HG02885 (cell line): ENCODE data around the gene VPS35L.

ENCODE experiments used
- ATAC-seq: cut with Tn5 transposase; IDR thresholded peaks from one replicate; pipeline ENCODE4 v1.9.1; 2021; ENCODE audit warnings: mild to moderate bottlenecking; ENCODE audit not compliant: unreplicated experiment, poor library complexity

The VPS35L gene

DNA sequence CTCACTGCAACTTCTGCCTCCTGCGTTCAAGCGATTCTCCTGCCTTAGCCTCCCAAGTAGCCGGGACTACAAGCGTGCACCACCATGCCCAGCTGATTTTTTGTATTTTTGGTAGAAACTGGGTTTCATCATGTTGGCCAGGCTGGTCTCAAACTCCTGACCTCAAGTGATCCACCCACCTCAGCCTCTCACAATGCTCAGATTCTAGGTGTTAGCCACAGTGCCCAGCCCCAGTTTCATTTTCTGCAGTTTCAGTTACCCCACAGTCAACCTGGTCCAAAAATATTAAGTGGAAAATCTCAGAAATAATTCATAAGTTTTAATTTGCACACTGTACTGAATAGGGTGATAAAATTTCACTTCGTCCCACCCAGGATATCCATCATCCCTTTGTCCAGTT, 133.8 kb downstream of the VPS35L start:
- no peak for ATAC-seq

DNA sequence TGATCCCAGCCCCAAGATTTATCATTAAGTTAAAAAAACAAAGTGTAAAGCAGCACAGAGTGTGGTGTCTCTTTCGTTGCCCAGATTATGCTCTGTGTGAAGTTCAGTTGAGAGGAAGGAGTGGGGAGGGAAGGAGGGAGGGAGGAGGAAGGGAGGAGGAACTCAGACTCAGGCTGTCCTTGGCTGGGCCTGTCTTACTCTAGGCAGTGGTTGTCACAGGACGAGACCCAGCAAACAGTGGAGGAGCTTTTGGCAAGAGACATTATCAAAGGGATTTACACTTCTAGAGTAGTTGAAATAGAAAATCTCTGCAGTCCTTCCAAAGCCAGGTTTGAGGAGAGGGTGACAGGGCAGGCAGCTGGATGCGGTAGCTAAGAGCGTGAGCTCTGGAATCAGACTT, 134.7 kb downstream of the VPS35L start:
- ATAC-seq: no peak

DNA sequence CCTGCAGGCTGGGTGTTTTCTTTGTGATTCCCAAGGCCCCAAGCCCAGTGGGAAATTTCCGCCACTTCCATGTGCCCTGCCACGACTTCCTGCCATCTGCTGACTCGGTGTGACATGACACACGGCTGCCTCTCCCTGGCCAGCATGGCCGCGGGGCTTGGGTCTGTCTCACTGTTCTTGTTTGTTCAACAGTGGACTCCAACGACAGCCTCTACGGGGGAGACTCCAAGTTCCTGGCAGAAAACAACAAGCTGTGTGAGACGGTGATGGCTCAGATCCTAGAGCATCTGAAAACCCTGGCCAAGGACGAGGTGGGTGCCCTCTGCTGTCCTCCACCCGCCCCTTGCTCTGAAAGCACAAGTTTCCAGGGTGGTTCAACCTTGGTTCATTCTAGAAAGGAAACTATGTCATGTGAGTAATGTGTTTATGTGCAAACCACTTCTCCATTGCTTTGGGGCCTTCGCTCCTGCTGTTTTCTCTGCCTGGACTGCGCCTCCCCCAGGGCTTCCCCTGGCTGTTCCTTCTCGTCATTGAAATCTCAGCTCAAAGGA, 135.7 kb downstream of the VPS35L start:
- ATAC-seq: no peak

DNA sequence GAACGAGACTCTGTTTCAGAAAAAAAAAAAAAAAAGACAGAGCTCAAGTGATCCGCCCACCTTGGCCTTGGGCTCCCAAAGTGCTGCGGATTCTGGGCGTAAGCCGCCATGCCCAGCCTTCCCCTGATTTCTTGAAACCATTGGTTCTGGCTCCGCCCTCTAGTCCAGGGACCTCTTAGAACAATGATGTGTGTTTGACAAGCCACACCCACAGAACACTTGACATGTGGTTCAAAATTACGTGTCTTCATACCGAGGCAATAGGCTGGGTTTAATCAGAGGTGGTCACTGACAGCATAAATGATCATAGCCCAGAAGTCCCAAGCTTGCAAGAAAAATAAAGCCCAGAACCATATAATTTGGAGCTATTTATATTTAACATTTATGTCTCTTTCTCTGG, 139.5 kb downstream of the VPS35L start:
- ATAC-seq: no peak

DNA sequence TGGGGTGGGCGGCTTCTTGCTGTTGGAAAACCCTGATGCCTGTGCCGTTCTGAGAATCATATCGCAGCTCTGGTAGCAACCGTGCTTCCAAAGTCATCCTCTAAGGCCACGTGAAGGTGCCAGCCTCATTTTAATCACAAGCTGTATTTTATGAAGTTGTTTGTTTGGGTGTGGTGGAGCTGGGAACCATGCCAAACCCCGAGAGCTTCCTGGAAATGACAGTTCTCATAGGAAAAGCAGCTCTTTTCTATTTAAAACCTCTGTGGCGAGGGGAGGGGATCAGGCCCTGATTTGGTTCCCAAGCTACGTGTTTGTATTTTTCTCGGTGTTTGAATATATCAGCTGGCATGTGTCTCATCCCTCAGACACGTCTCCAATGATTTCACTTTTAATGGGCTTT, 140.8 kb downstream of the VPS35L start:
- no peak for ATAC-seq

DNA sequence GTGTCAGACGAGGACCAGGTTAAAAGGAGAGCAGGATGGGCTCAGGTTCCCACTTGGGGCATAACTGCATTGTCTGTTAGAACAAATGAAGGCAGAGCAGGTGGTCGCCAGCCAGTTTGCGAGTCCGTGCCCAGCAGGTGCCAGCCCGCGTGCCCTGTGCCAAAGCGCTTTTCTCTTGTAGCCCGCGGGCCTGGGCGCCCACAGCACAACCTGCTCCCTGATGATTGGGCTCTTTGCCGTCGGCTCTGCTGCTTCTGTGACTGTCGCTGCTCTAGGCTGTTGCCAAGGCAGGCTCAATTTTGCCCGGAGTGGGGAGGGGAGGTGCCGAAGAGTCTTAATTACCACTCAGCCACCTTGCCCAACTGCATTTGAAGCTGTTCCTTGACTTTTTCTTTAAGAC, 141.5 kb downstream of the VPS35L start:
- no peak for ATAC-seq

DNA sequence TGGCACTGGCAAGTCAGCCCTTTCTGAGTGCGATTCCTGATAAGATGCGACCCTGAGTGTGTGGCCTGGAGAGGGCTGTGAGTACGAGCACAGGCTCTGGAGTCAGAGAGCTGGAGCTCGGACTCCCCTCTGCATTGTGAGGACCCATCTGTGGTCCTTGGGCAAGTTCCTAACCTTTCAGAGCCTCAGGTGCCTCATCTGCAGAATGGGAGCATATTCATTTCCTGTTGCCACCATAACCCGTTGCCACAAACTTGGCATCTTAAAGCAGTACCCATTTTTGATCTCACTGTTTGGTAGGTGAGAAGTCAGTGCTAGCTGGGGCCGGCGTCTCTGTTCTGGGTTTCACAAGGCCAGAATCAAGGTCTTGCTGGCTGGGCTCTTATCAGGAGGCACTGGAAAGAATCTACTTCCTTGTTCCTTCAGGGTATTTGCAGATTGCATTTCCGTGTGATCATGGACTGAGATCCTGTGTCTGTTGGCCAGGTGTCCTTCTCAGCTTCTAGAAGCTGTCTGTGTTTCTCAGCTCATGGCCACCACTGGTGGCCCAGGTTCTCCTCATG, 142.3 kb downstream of the VPS35L start:
- no peak for ATAC-seq

DNA sequence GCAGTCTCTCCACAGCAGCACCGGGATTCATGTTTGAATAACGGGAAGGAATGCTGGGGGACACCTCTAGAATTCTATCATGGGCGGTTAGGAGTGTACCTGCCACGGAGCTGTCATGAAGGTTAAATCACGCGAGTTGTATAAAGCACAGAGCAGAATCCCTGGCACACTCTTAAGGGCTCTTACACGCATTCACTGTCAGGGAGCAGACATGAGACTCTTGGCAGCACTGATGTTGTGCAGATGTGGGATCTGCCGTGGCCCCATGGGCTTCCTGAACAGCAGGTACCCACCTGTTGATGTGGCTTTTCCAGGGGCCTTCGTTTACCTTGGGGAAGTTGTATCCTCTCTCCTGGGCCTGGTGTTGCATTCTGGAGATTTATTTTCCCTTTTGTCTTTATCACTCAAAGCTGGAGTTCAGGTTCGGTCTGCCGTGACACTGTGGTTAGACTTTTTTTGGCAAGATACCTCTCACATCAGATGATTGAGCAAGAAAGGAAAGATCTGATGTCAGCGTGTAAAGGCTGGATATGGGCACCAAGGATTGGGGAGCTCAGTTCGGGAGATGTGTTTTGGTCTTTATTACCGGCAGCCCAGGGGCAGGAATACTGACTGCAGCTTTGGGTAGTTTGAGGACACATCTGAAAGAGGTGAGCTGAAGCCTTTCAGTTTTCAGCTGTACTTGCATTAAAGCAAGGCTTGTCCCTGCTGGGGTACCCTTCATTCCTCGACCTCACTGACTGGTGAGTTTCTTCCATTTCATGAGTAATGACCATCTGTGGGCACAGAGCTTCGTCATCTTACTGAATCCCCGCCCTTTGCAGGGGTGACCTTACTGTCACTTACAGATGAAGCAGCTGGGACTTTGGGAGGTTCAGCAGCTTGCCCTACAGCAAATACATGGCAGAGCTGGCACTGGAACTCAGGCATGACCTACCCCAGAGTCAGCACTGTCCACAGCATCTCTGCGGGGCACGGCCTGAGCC, 143.3 kb downstream of the VPS35L start:
- ATAC-seq: no peak

DNA sequence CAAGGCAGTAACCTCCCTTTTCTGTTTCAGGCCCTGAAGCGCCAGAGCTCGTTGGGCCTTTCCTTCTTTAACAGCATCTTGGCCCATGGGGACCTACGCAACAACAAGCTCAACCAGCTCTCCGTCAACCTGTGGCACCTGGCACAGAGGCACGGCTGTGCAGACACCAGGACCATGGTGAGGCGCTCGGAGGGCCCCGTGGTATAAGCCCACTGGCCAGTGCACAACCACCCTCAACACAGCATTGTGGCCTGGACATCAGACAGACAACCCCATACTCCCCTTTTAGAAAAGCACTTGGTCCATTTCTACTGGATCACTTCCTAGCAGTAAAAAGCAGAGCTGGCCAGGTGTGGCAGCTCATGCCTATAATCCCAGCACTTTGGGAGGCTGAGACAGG, 144.0 kb downstream of the VPS35L start:
- ATAC-seq: no peak

DNA sequence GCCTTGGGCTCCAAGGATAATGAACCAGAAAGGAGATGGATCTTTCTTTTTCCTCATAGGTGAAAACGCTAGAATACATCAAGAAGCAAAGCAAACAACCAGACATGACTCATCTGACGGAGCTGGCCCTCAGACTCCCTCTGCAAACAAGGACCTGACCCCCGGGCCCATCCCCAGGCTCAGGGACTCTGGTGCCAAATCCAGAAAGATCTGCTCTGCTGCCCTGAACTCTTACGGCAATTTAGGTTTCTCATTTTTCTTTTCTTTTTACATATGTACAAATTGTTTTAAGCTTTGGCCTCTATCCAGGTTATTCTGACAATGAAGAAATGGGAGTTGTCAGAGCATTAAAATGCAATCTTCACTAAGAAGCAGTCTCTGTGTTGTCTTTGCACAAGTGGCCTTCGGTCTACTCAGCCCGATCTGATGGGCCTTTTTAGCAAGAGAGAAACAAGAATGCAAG, 144.8 kb downstream of the VPS35L start:
- ATAC-seq: no peak

DNA sequence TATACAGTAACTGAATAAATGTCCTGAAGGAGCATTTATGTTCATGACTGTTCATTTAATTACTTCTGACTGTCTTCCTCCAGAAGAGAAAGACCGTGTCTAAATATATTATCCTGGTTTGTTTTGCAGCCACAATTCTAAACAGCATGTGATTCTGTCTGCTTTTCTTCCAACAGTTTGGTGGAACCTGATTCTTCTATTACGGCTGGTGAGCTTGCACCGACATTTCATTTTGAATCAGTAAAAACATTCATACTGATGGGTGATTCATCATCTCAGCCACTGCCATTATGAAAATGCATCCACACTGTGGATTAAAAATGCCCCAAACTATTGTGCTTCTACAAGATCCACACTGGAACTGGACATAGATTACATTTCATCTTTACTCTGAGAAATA, 145.6 kb downstream of the VPS35L start:
- ATAC-seq: no peak

DNA sequence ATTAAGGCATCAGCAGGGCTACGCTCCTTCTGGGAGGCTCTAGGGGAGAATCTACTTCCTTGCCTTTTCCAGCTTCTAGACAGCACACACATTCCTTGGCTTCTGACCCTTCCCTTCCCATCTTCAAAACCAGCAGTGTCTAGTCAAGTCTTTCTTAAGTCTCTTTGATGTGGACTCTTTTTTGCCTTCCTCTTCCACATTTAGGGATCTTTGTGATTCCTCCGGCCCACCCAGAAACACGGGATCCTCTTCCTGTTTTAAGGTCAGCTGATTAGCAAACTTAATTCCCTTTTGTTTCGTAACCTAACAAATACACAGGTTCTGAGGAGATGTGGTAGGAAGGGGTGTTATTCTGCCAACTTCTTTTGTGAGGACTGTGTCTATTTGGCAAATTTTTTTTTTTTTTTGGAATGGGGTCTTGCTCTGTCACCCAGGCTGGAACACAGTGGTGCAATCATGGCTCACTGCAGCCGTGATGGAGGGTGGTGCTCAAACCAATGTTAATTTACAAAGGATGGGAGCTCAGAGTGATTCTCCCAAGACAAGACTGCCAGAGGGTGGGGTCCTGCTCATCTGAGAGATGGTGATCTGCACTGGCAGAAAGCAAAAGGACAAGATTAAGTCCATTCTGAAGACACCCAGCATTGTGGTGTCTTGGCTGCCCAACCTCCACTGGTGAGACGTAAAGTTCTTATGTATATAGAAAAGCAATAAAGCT, 147.8 kb downstream of the VPS35L start:
- ATAC-seq: no peak

DNA sequence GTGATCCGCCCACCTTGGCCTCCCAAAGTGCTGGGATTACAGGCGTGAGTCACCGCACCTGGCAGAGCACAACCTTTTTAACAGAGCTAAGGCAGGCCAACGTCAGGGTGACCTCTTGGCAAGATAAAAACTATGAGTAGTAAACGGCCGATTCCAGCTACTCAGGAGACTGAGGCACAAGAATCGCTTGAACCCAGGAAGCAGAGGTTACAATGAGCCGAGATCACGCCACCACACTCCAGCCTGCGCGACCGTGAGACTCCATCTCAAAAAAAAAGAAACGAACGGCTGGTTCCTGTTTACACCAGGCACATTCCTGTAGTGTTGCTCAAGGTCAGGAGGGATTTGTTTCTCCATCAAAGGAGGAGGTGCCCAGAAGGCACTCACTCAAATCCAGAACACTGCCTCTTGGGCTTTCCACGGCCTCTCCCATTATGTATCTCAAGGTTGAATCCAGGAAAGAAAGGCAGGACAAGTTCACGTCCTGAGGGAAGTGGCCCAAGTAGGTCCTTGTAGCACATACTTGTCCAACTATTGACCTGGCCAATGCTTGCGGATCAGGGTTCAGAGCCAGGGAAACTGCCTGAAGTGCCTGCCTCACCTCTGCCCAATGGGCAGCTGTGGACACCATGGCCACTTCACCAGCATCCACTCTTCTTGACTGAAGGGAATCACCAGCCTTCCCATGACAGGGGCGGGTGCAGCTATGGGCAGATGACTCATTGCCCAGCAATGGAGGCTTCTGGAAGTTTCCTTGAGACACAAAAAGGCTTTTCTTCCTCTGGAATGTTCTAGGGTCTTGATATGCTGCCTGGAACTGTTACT, 149.0 kb downstream of the VPS35L start:
- no peak for ATAC-seq

DNA sequence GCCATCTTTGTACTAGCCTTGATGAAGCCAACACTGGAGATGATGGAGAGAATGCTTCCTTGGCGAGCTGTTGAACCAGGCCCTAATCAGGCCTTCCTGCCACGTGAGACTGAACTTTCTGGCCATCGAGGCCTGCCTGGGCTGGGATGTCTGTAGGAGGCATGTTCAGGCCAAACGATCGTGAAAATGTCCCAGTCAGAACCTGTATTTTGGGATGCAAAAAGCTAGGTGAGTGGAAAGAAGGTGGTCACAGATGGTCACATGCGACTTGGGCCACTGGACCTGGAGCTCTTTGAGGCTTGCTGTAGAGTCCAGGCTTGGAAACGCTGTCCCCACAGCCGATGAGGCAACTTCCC, 149.6 kb downstream of the VPS35L start:
- no peak for ATAC-seq

DNA sequence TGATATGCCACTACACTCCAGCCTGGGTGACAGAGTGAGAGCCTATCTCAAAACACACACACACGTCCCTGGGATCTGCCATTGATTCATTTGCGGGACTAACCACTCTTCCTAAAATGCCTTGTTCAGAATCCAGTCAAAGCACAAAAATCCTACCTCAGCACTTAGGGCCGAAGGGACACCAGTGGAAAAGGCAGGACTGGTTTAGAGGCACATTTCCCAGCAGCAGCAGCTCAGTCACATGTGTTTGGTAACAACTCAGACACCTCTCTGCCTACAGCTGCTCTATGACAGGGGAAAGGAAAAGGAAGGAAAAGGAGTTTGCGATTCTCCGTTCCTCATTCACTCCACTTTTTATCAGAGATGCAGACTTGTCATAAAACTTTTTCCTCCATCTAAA, 150.3 kb downstream of the VPS35L start:
- no peak for ATAC-seq

DNA sequence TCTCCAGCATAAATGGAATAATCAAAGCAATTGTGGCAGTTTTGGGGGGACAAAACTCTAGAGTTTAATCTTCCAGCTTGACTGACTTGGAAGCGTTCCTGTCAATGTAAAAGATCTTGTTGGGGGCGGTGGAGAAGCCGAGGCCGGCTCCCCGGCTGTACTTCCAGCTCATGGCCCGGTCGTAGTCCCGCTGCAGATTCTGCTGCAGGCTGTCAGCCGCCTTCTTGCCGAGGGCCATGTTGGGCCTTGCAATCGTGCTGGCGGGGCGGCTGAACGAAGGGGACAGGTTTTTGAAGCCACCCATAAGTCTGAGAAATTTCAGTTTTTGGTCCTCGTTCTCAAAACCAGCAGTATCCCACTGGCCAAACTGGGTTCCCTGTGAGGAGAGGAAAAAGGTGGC, 151.3 kb downstream of the VPS35L start:
- ATAC-seq: no peak

DNA sequence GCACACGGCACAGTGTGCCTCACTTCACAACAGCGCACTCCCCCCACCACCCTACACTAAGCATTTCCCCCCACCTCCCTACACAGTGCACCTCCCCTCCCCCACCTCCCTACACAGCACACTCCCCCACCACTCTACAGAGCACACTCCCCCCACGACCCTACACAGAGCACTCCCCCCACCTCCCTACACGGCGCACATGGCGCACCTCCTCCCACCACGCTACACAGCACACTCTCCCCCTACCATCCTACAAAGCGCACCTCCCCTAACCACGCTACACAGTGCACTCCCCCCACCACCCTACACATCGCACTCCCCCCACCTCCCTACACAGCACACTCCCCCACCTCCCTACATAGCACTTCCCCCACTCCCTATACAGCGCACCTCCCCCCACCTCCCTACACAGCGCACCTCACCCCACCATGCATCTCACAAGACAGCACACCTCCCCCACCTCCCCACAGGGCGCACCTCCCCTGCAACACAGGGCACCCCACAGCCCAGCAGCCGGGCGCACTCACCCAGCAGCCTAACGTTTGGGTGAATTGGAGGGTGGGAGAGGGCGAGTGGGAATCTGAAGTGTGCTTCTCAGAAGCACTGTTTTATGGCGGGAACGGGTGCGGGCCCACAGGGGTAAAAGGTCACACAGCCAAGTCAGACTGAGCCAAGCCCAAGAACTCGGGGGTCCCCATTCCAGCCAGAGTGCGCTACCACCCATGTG, 152.2 kb downstream of the VPS35L start:
- no peak for ATAC-seq

DNA sequence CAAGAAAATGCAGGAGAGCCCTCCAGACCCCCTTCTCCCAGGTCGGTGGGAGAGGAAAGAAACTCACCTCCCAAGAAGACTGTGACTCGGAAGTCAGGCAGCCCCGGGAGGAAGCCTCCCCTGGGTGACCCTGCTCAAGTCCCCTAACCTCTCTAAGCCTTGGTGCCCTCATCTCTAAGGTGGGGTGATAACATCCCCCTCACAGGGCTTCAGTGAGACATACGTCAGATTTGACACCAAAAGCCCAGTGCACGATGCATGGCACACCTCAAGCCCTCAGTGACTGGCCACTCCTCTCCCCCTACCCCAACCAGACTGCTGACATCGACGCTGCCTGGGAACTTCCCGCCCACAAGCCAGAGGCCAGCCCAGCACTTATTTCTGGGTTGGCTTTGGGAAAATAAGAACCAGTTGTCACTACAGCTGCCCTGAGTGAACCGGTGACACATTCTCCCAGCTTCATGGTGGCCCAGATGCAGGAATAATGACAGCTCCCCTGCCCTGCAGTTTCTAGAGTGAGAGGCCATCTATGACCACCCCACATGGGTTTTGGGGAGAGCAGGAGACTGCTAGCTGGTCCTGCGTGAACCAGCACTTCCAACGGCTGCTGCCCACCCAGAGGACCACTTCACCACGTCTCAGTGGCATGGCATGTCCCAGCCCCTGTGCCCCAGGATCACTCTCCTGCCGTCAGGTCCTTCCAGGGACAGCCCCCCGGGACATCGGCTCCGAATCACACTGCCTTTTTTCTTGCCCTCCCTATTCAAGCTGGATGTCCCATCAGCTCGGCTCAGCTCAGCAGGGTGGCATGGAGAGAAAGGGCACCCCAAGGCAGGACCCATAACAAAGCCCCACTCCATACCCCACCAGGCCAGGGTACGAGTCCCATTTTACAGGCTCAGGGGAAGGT, 153.0 kb downstream of the VPS35L start:
- no peak for ATAC-seq
